GM20000 (cell line): Measurements from ENCODE around the gene MLYCD.

Source experiments
- DNase-seq: peaks from one replicate; pipeline ENCODE4 v3.0.0; 2012; ENCODE audit warnings: low spot score
- CTCF ChIP-seq: IDR thresholded peaks from 2 replicates; pipeline ENCODE4 v1.5.1; 2012; ENCODE audit warnings: mild to moderate bottlenecking, control low read depth; ENCODE audit errors: extremely low read depth, missing control alignments

The MLYCD gene

GRCh38 chr16:83942074-83942473 is 43.2 kb downstream of the MLYCD start:
- no peak for DNase-seq
- TF ChIP-seq CTCF: no peak

- TF ChIP-seq CTCF: no peak
- DNase-seq: no peak
These were observed 44.0 kb downstream of the MLYCD start for GRCh38 chr16:83942815-83943515.

GRCh38 chr16:83943516-83944050 is 44.7 kb downstream of the MLYCD start:
- no peak for TF ChIP-seq CTCF
- no peak for DNase-seq

- TF ChIP-seq CTCF: no peak
- no peak for DNase-seq
These were observed 46.7 kb downstream of the MLYCD start for GRCh38 chr16:83945587-83945986.

GRCh38 chr16:83946154-83946780 is 47.4 kb downstream of the MLYCD start:
- no peak for TF ChIP-seq CTCF
- DNase-seq: no peak

GRCh38 chr16:83946781-83947566 is 48.1 kb downstream of the MLYCD start:
- no peak for DNase-seq
- TF ChIP-seq CTCF: no peak
